Type B pancreatic cell (in vitro differentiated cells): ENCODE results near the gene SLC9A9. TPM values are rescaled to one million over a fixed set of nuclear protein-coding genes. Genes with fewer than 3 reads are reported as not detected.

Source experiments
- DNase-seq: peaks from one replicate; pipeline ENCODE4 v3.0.0; 2021; ENCODE audit warnings: mixed read lengths; ENCODE audit not compliant: unreplicated experiment; ENCODE audit errors: extremely low spot score
- H3K27ac Mint-ChIP-seq: 2 replicates; pipeline ENCODE4 v1.8.0; 2021; ENCODE audit warnings: mild to moderate bottlenecking, mixed read lengths
- H3K27me3 Mint-ChIP-seq: 2 replicates; pipeline ENCODE4 v1.8.0; 2021; ENCODE audit warnings: mixed read lengths
- H3K36me3 Mint-ChIP-seq: 2 replicates; pipeline ENCODE4 v1.8.0; 2021; ENCODE audit warnings: mixed read lengths
- H3K4me1 Mint-ChIP-seq: one replicate; pipeline ENCODE4 v1.8.0; 2021; ENCODE audit warnings: mixed read lengths; ENCODE audit not compliant: unreplicated experiment
- H3K4me3 Mint-ChIP-seq: 2 replicates; pipeline ENCODE4 v1.8.0; 2021; ENCODE audit warnings: mild to moderate bottlenecking, mixed read lengths
- H3K9me3 Mint-ChIP-seq: 2 replicates; pipeline ENCODE4 v1.8.0; 2021; ENCODE audit warnings: mixed read lengths
- total RNA-seq: library from RNA; stranded (reverse); gene quantifications from 2 replicates; pipeline ENCODE4 v1.2.1, GENCODE V29; 2021; ENCODE audit warnings: low replicate concordance
- TF ChIP-seq, protein P1 (sequence below): fragments of 200-600 bp; sonication (generic); conservative IDR thresholded peaks from 2 replicates; pipeline ENCODE4 v1.5.0; 2021; ENCODE audit warnings: antibody characterized with exemption, mild to moderate bottlenecking

The SLC9A9 gene
- total RNA-seq, 1 donor from 2014 or later = 2.7 TPM

- peaks cover 7% of the 10 kb centered on the region for H3K36me3 Mint-ChIP-seq
- no peaks in the 10 kb centered on the region for H3K4me1 Mint-ChIP-seq
- H3K27ac Mint-ChIP-seq = no peak overlapping the region
- H3K27me3 Mint-ChIP-seq = peaks cover 7% of the 10 kb centered on the region
- H3K4me3 Mint-ChIP-seq = no peak overlapping the region
- TF ChIP-seq, protein P1, sequence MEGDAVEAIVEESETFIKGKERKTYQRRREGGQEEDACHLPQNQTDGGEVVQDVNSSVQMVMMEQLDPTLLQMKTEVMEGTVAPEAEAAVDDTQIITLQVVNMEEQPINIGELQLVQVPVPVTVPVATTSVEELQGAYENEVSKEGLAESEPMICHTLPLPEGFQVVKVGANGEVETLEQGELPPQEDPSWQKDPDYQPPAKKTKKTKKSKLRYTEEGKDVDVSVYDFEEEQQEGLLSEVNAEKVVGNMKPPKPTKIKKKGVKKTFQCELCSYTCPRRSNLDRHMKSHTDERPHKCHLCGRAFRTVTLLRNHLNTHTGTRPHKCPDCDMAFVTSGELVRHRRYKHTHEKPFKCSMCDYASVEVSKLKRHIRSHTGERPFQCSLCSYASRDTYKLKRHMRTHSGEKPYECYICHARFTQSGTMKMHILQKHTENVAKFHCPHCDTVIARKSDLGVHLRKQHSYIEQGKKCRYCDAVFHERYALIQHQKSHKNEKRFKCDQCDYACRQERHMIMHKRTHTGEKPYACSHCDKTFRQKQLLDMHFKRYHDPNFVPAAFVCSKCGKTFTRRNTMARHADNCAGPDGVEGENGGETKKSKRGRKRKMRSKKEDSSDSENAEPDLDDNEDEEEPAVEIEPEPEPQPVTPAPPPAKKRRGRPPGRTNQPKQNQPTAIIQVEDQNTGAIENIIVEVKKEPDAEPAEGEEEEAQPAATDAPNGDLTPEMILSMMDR = no peak
- H3K9me3 Mint-ChIP-seq = peaks cover 8% of the 10 kb centered on the region
- no peak for DNase-seq
Measured at GRCh38 chr3:143412084-143412483, 436.2 kb downstream of the SLC9A9 start.

DNA sequence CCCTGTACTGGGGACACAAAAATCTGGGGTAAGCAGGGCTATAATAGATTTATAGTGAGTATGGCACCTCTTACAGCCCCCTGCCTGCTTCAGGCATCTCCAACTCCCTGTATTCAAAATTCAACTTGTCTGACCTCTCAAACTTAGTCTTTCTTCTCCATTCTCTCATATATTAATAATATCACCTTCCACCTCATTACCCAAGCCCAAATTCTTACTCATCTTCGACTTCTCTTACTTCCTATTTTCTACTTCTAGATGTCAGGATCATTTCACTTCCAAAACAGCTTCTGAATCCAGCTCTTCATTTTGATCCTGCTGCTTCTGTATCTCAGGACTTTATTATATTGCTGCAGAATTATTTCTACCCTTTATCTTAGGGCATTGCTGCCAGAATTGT is 438.0 kb downstream of the SLC9A9 start:
- H3K9me3 Mint-ChIP-seq = no peaks in the 10 kb centered on the region
- H3K27me3 Mint-ChIP-seq = no peaks in the 10 kb centered on the region
- no peaks in the 10 kb centered on the region for H3K36me3 Mint-ChIP-seq
- H3K27ac Mint-ChIP-seq = no peak overlapping the region
- no peaks in the 10 kb centered on the region for H3K4me1 Mint-ChIP-seq
- no peak for DNase-seq
- H3K4me3 Mint-ChIP-seq = no peak overlapping the region
- TF ChIP-seq, protein P1 = no peak

- DNase-seq = no peak
- no peaks in the 10 kb centered on the region for H3K9me3 Mint-ChIP-seq
- H3K27ac Mint-ChIP-seq = no peak overlapping the region
- no peaks in the 10 kb centered on the region for H3K27me3 Mint-ChIP-seq
- no peak overlapping the region for H3K4me3 Mint-ChIP-seq
- no peaks in the 10 kb centered on the region for H3K36me3 Mint-ChIP-seq
- peaks cover 9% of the 10 kb centered on the region for H3K4me1 Mint-ChIP-seq
- TF ChIP-seq, protein P1 = no peak
Measured at GRCh38 chr3:143408771-143409170, 439.5 kb downstream of the SLC9A9 start.

- Mint-ChIP-seq H3K4me1 (peaks cover 9% of the 10 kb centered on the region), H3K9me3 (no peaks in the 10 kb centered on the region), H3K36me3 (no peaks in the 10 kb centered on the region), H3K4me3 (no peak overlapping the region), H3K27me3 (no peaks in the 10 kb centered on the region), H3K27ac (no peak overlapping the region)
- DNase-seq = no peak
- TF ChIP-seq, protein P1 = no peak
Measured at GRCh38 chr3:143402602-143403001, 445.7 kb downstream of the SLC9A9 start.

- no peak for DNase-seq
- no peaks in the 10 kb centered on the region for H3K36me3 Mint-ChIP-seq
- TF ChIP-seq, protein P1 = no peak
- H3K4me1 Mint-ChIP-seq = no peaks in the 10 kb centered on the region
- no peak overlapping the region for H3K27ac Mint-ChIP-seq
- H3K9me3 Mint-ChIP-seq = peaks cover 6% of the 10 kb centered on the region
- no peaks in the 10 kb centered on the region for H3K27me3 Mint-ChIP-seq
- H3K4me3 Mint-ChIP-seq = no peak overlapping the region
Measured at GRCh38 chr3:143396790-143397189, 451.5 kb downstream of the SLC9A9 start.

- Mint-ChIP-seq H3K9me3 (peaks cover 7% of the 10 kb centered on the region), H3K4me1 (no peaks in the 10 kb centered on the region), H3K4me3 (no peak overlapping the region), H3K27ac (no peak overlapping the region), H3K36me3 (no peaks in the 10 kb centered on the region), H3K27me3 (no peaks in the 10 kb centered on the region)
- TF ChIP-seq, protein P1 = no peak
- no peak for DNase-seq
Measured at GRCh38 chr3:143389388-143389787, 458.9 kb downstream of the SLC9A9 start.
